ENCODE measurements around the gene HIVEP3. TPM values are rescaled to one million over a fixed set of nuclear protein-coding genes. Genes with fewer than 3 reads are reported as not detected.

Gene HIVEP3
- total RNA-seq, 1 donor from 2014 or later, result 76.7 TPM

GRCh38 chr1:41791667-41792484 lies 126.8 kb downstream of the HIVEP3 start:
- intact Hi-C loops (cut with micrococcal nuclease), result loop anchor here (1.0 to 5.0 kb wide), 6 partner anchors 7 to 125 kb away; partner anchors contain the start of gene HIVEP3

GRCh38 chr1:41790351-41790750 lies 128.4 kb downstream of the HIVEP3 start:
- H3K36me3 Mint-ChIP-seq (ENCODE audit: low read depth), result peaks cover 16% of the 10 kb centered on the region
- peak overlapping the region; percentile 38 for H3K4me3 Mint-ChIP-seq
- H3K9me3 Mint-ChIP-seq, result peaks cover 9% of the 10 kb centered on the region
- no peak for DNase-seq (ENCODE audit: low spot score)
- no peaks in the 10 kb centered on the region for H3K27me3 Mint-ChIP-seq (ENCODE audit: insufficient read depth)
- H3K4me1 Mint-ChIP-seq (ENCODE audit: low read depth), result peaks cover 62% of the 10 kb centered on the region
- H3K27ac Mint-ChIP-seq, result peak overlapping the region; percentile 84
- intact Hi-C loops (cut with micrococcal nuclease), result loop anchor here (2.0 to 5.0 kb wide), 2 partner anchors 62 to 127 kb away; partner anchors contain the start of gene HIVEP3

More at GRCh38 chr1:41791667-41792484, 126.8 kb downstream of the HIVEP3 start:
- Mint-ChIP-seq H3K36me3 (ENCODE audit: low read depth) (peaks cover 18% of the 10 kb centered on the region), H3K4me1 (ENCODE audit: low read depth) (peaks cover 74% of the 10 kb centered on the region), H3K4me3 (peak overlapping the region; percentile 32), H3K9me3 (peaks cover 9% of the 10 kb centered on the region), H3K27ac (peak overlapping the region; percentile 89), H3K27me3 (ENCODE audit: insufficient read depth) (no peaks in the 10 kb centered on the region)
- DNase-seq (ENCODE audit: low spot score), result peak; percentile 11

GRCh38 chr1:41789661-41790330 lies 128.9 kb downstream of the HIVEP3 start:
- H3K4me1 Mint-ChIP-seq (ENCODE audit: low read depth), result peaks cover 57% of the 10 kb centered on the region
- H3K36me3 Mint-ChIP-seq (ENCODE audit: low read depth), result peaks cover 20% of the 10 kb centered on the region
- H3K4me3 Mint-ChIP-seq, result peak overlapping the region; percentile 19
- H3K9me3 Mint-ChIP-seq, result peaks cover 14% of the 10 kb centered on the region
- intact Hi-C loops (cut with micrococcal nuclease), result loop anchor here (2.0 to 5.0 kb wide), 2 partner anchors 61 to 128 kb away; partner anchors contain the start of gene HIVEP3
- DNase-seq (ENCODE audit: low spot score), result no peak
- no peaks in the 10 kb centered on the region for H3K27me3 Mint-ChIP-seq (ENCODE audit: insufficient read depth)
- peak overlapping the region; percentile 58 for H3K27ac Mint-ChIP-seq

- peaks cover 54% of the 10 kb centered on the region for H3K4me1 Mint-ChIP-seq (ENCODE audit: low read depth)
- no peak for DNase-seq (ENCODE audit: low spot score)
- peaks cover 17% of the 10 kb centered on the region for H3K9me3 Mint-ChIP-seq
- no peaks in the 10 kb centered on the region for H3K27me3 Mint-ChIP-seq (ENCODE audit: insufficient read depth)
- intact Hi-C loops (cut with micrococcal nuclease), result no loop called here
- peaks cover 25% of the 10 kb centered on the region for H3K36me3 Mint-ChIP-seq (ENCODE audit: low read depth)
- no peak overlapping the region for H3K27ac Mint-ChIP-seq
- H3K4me3 Mint-ChIP-seq, result no peak overlapping the region
Observed at GRCh38 chr1:41788427-41788826, 130.3 kb downstream of the HIVEP3 start.

- peak overlapping the region; percentile 1 for H3K27ac Mint-ChIP-seq
- peaks cover 25% of the 10 kb centered on the region for H3K36me3 Mint-ChIP-seq (ENCODE audit: low read depth)
- intact Hi-C loops (cut with micrococcal nuclease), result no loop called here
- no peak for DNase-seq (ENCODE audit: low spot score)
- no peaks in the 10 kb centered on the region for H3K27me3 Mint-ChIP-seq (ENCODE audit: insufficient read depth)
- no peak overlapping the region for H3K4me3 Mint-ChIP-seq
- H3K9me3 Mint-ChIP-seq, result peaks cover 16% of the 10 kb centered on the region
- peaks cover 32% of the 10 kb centered on the region for H3K4me1 Mint-ChIP-seq (ENCODE audit: low read depth)
Observed at GRCh38 chr1:41784531-41785274, 134.0 kb downstream of the HIVEP3 start.

GRCh38 chr1:41783189-41783639 lies 135.5 kb downstream of the HIVEP3 start:
- H3K27me3 Mint-ChIP-seq (ENCODE audit: insufficient read depth), result no peaks in the 10 kb centered on the region
- DNase-seq (ENCODE audit: low spot score), result no peak
- peaks cover 19% of the 10 kb centered on the region for H3K36me3 Mint-ChIP-seq (ENCODE audit: low read depth)
- H3K4me3 Mint-ChIP-seq, result peak overlapping the region; percentile 21
- peaks cover 21% of the 10 kb centered on the region for H3K4me1 Mint-ChIP-seq (ENCODE audit: low read depth)
- peak overlapping the region; percentile 35 for H3K27ac Mint-ChIP-seq
- intact Hi-C loops (cut with micrococcal nuclease), result loop anchor here (1.0 kb wide), 1 partner anchor 79 kb away; no protein-coding TSS in a partner anchor
- H3K9me3 Mint-ChIP-seq, result peaks cover 16% of the 10 kb centered on the region

GRCh38 chr1:41780916-41781315 lies 137.8 kb downstream of the HIVEP3 start:
- no peak overlapping the region for H3K4me3 Mint-ChIP-seq
- H3K27ac Mint-ChIP-seq, result no peak overlapping the region
- peaks cover 16% of the 10 kb centered on the region for H3K9me3 Mint-ChIP-seq
- no peaks in the 10 kb centered on the region for H3K27me3 Mint-ChIP-seq (ENCODE audit: insufficient read depth)
- H3K36me3 Mint-ChIP-seq (ENCODE audit: low read depth), result peaks cover 21% of the 10 kb centered on the region
- peaks cover 21% of the 10 kb centered on the region for H3K4me1 Mint-ChIP-seq (ENCODE audit: low read depth)
- DNase-seq (ENCODE audit: low spot score), result no peak
- intact Hi-C loops (cut with micrococcal nuclease), result no loop called here

- H3K4me1 Mint-ChIP-seq (ENCODE audit: low read depth), result peaks cover 21% of the 10 kb centered on the region
- intact Hi-C loops (cut with micrococcal nuclease), result no loop called here
- peaks cover 21% of the 10 kb centered on the region for H3K36me3 Mint-ChIP-seq (ENCODE audit: low read depth)
- H3K27me3 Mint-ChIP-seq (ENCODE audit: insufficient read depth), result no peaks in the 10 kb centered on the region
- peaks cover 16% of the 10 kb centered on the region for H3K9me3 Mint-ChIP-seq
- DNase-seq (ENCODE audit: low spot score), result no peak
- H3K4me3 Mint-ChIP-seq, result no peak overlapping the region
- H3K27ac Mint-ChIP-seq, result no peak overlapping the region
Observed at GRCh38 chr1:41780322-41780721, 138.4 kb downstream of the HIVEP3 start.

GRCh38 chr1:41779360-41779759 lies 139.4 kb downstream of the HIVEP3 start:
- peaks cover 9% of the 10 kb centered on the region for H3K9me3 Mint-ChIP-seq
- H3K4me3 Mint-ChIP-seq, result no peak overlapping the region
- DNase-seq (ENCODE audit: low spot score), result no peak
- intact Hi-C loops (cut with micrococcal nuclease), result no loop called here
- H3K4me1 Mint-ChIP-seq (ENCODE audit: low read depth), result peaks cover 21% of the 10 kb centered on the region
- H3K36me3 Mint-ChIP-seq (ENCODE audit: low read depth), result peaks cover 16% of the 10 kb centered on the region
- H3K27me3 Mint-ChIP-seq (ENCODE audit: insufficient read depth), result no peaks in the 10 kb centered on the region
- no peak overlapping the region for H3K27ac Mint-ChIP-seq

- Mint-ChIP-seq H3K4me3 (no peak overlapping the region), H3K9me3 (no peaks in the 10 kb centered on the region), H3K4me1 (ENCODE audit: low read depth) (peaks cover 8% of the 10 kb centered on the region), H3K27me3 (ENCODE audit: insufficient read depth) (no peaks in the 10 kb centered on the region), H3K36me3 (ENCODE audit: low read depth) (peaks cover 5% of the 10 kb centered on the region), H3K27ac (no peak overlapping the region)
- intact Hi-C loops (cut with micrococcal nuclease), result no loop called here
- no peak for DNase-seq (ENCODE audit: low spot score)
Observed at GRCh38 chr1:41777695-41778094, 141.0 kb downstream of the HIVEP3 start.

GRCh38 chr1:41776891-41777441 lies 141.8 kb downstream of the HIVEP3 start:
- Mint-ChIP-seq H3K27ac (no peak overlapping the region), H3K27me3 (ENCODE audit: insufficient read depth) (no peaks in the 10 kb centered on the region), H3K4me1 (ENCODE audit: low read depth) (peaks cover 3% of the 10 kb centered on the region), H3K4me3 (no peak overlapping the region), H3K9me3 (no peaks in the 10 kb centered on the region), H3K36me3 (ENCODE audit: low read depth) (peaks cover 3% of the 10 kb centered on the region)
- DNase-seq (ENCODE audit: low spot score), result no peak
- intact Hi-C loops (cut with micrococcal nuclease), result no loop called here

GRCh38 chr1:41775956-41776585 lies 142.7 kb downstream of the HIVEP3 start:
- Mint-ChIP-seq H3K36me3 (ENCODE audit: low read depth) (peaks cover 3% of the 10 kb centered on the region), H3K9me3 (no peaks in the 10 kb centered on the region), H3K27ac (no peak overlapping the region), H3K4me1 (ENCODE audit: low read depth) (no peaks in the 10 kb centered on the region), H3K27me3 (ENCODE audit: insufficient read depth) (no peaks in the 10 kb centered on the region), H3K4me3 (no peak overlapping the region)
- no peak for DNase-seq (ENCODE audit: low spot score)
- intact Hi-C loops (cut with micrococcal nuclease), result no loop called here

All from activated T-helper 1 cell treated with anti-CD3 and anti-CD28 coated beads, Interleukin-12 subunit alpha, Interleukin-12 subunit beta, Interleukin-2, Interleukin-4 antibody, amounts not matched to agents 30 ng/mL and 10 ng/mL and 1 ng/mL, durations not matched to agents 14 hours and 24 hours and 36 hours (primary cell).